RWPE2 (cell line): Measurements from ENCODE around the gene IGDCC3.

Source experiments
- ATAC-seq: fragments of 200-7000 bp; cut with Tn5 transposase; 3 replicates; pipeline ENCODE4 v1.9.1; 2021; ENCODE audit warnings: low read depth
- DNase-seq: peaks from one replicate; pipeline ENCODE4 v3.0.0-alpha.2; 2020; ENCODE audit warnings: low spot score
- H3K27ac ChIP-seq: fragments of 450-650 bp; 2 replicates; pipeline ENCODE4 v1.5.1; 2017; ENCODE audit warnings: mild to moderate bottlenecking; ENCODE audit not compliant: poor library complexity, severe bottlenecking
- H3K27me3 ChIP-seq: fragments of 250-450 bp; sonication (Bioruptor Pico); 2 replicates; pipeline ENCODE4 v1.5.1; 2021; ENCODE audit warnings: mild to moderate bottlenecking, moderate library complexity; ENCODE audit not compliant: insufficient read depth, poor library complexity, severe bottlenecking
- H3K36me3 ChIP-seq: fragments of 250-450 bp; sonication (Bioruptor Pico); 2 replicates; pipeline ENCODE4 v1.5.1; 2020; ENCODE audit warnings: low read depth, mild to moderate bottlenecking, moderate library complexity
- H3K4me1 ChIP-seq: fragments of 250-450 bp; sonication (Bioruptor Pico); 2 replicates; pipeline ENCODE4 v1.5.1; 2021; ENCODE audit warnings: mild to moderate bottlenecking, moderate library complexity; ENCODE audit not compliant: insufficient read depth, poor library complexity, severe bottlenecking
- H3K4me3 ChIP-seq: fragments of 250-450 bp; sonication (Bioruptor Pico); 2 replicates; pipeline ENCODE4 v1.5.1; 2021; ENCODE audit warnings: mild to moderate bottlenecking, moderate library complexity; ENCODE audit not compliant: severe bottlenecking
- H3K9me3 ChIP-seq: fragments of 250-450 bp; sonication (Bioruptor Pico); 2 replicates; pipeline ENCODE4 v1.5.1; 2021; ENCODE audit warnings: mild to moderate bottlenecking, moderate library complexity; ENCODE audit not compliant: severe bottlenecking
- TF ChIP-seq, protein P1 (sequence below): fragments of 450-650 bp; IDR thresholded peaks from one replicate; pipeline ENCODE4 v1.5.1; 2017; ENCODE audit warnings: mild to moderate bottlenecking, moderate library complexity; ENCODE audit not compliant: poor library complexity, severe bottlenecking

The IGDCC3 gene

DNA sequence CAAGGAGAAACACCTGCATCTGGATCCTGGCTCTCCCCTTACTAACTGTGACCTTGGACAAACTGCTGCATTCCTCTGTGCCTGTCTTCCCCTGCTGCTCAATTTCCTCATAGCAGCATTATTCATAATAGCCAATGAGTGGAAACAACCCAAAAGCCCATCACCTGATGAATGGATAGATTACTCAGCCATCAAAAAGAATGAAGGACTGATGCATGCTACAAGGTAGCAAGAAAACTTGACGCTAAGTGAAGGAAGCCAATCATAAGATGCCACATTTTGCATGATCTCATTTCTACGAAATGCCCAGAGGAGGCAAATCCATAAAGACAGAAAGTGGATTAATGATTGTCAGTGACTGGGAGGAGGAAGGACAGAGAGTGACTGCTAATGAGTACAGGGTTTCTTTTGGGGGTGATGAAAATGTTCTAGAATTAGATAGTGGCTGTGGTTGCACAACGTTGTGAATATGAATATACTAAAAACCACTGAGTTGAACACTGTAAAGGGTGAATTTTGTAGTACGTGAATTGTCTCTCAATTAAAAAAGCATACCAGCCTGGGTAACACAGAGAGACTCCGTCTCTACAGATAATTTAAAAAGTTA lies 33.8 kb upstream of the IGDCC3 start:
- Histone ChIP-seq H3K27ac (no peak overlapping the region), H3K36me3 (no peaks in the 10 kb centered on the region), H3K27me3 (no peaks in the 10 kb centered on the region), H3K4me1 (no peaks in the 10 kb centered on the region), H3K4me3 (no peak overlapping the region), H3K9me3 (no peaks in the 10 kb centered on the region)
- TF ChIP-seq, protein P1, sequence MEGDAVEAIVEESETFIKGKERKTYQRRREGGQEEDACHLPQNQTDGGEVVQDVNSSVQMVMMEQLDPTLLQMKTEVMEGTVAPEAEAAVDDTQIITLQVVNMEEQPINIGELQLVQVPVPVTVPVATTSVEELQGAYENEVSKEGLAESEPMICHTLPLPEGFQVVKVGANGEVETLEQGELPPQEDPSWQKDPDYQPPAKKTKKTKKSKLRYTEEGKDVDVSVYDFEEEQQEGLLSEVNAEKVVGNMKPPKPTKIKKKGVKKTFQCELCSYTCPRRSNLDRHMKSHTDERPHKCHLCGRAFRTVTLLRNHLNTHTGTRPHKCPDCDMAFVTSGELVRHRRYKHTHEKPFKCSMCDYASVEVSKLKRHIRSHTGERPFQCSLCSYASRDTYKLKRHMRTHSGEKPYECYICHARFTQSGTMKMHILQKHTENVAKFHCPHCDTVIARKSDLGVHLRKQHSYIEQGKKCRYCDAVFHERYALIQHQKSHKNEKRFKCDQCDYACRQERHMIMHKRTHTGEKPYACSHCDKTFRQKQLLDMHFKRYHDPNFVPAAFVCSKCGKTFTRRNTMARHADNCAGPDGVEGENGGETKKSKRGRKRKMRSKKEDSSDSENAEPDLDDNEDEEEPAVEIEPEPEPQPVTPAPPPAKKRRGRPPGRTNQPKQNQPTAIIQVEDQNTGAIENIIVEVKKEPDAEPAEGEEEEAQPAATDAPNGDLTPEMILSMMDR: no peak
- no peak for DNase-seq
- no peak for ATAC-seq

- Histone ChIP-seq H3K36me3 (no peaks in the 10 kb centered on the region), H3K4me3 (no peak overlapping the region), H3K27ac (no peak overlapping the region), H3K4me1 (no peaks in the 10 kb centered on the region), H3K27me3 (no peaks in the 10 kb centered on the region), H3K9me3 (no peaks in the 10 kb centered on the region)
- ATAC-seq (no peak), DNase-seq (no peak)
- TF ChIP-seq, protein P1: no peak
These were observed 33.2 kb upstream of the IGDCC3 start for GRCh38 chr15:65410972-65411371.

- Histone ChIP-seq H3K27ac (no peak overlapping the region), H3K4me1 (no peaks in the 10 kb centered on the region), H3K27me3 (no peaks in the 10 kb centered on the region), H3K9me3 (no peaks in the 10 kb centered on the region), H3K4me3 (no peak overlapping the region), H3K36me3 (no peaks in the 10 kb centered on the region)
- DNase-seq (no peak), ATAC-seq (no peak)
- TF ChIP-seq, protein P1: no peak
These were observed 32.2 kb upstream of the IGDCC3 start for GRCh38 chr15:65410036-65410435.

DNA sequence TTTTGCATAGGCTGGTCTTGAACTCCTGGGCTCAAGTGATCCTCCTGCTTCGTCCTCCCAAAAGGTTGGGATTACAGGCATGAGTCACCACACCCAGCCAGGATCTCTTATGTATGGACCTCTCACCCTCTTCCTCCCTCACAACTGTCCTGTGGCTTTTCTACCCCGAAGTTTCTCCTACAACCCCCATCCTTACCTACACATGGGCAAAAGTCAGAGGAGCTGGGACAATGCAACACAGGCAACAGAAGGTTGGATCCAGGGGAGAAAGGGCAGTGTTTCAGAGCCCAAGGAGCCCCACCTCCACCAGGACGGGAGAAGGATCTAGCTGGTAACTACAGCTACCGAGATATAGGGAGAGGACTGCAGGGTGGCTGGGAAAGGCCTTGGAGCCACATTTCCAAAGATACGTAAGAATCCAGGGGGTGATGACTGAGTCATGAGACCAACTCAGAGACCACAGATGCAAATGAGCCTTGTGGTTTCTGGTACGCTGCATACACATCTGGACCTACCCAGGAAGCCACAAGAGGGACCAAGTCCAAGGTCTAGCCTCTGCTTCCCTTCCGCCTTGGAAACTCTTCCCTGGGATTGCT lies 31.3 kb upstream of the IGDCC3 start:
- Histone ChIP-seq H3K36me3 (no peaks in the 10 kb centered on the region), H3K4me3 (no peak overlapping the region), H3K27me3 (no peaks in the 10 kb centered on the region), H3K27ac (no peak overlapping the region), H3K4me1 (no peaks in the 10 kb centered on the region), H3K9me3 (no peaks in the 10 kb centered on the region)
- TF ChIP-seq, protein P1: no peak
- no peak for DNase-seq
- peak; percentile 22; the same call in 2 of the 3 replicates for ATAC-seq
